HG03139 (cell line): ENCODE data around the gene ISCU.
"Not testable (repeated sequence)": the region's sequence is repeated elsewhere in the genome, so short reads cannot be mapped to it uniquely, and the experiment has no call there.

Source experiments
- ATAC-seq: cut with Tn5 transposase; IDR thresholded peaks from one replicate; pipeline ENCODE4 v1.9.1; 2021; ENCODE audit not compliant: unreplicated experiment

The ISCU gene

GRCh38 chr12:108542320-108542719 lies 20.1 kb upstream of the ISCU start:
- no peak for ATAC-seq

- ATAC-seq, result no peak
These were observed 18.7 kb upstream of the ISCU start for GRCh38 chr12:108543652-108544051.

- ATAC-seq, result no peak
These were observed 14.7 kb upstream of the ISCU start for GRCh38 chr12:108547686-108548085.

- ATAC-seq, result no peak
These were observed 13.4 kb upstream of the ISCU start for GRCh38 chr12:108548954-108549521.

- ATAC-seq, result no peak
These were observed 10.9 kb upstream of the ISCU start for GRCh38 chr12:108551535-108551934.

GRCh38 chr12:108553799-108554198 lies 8.6 kb upstream of the ISCU start:
- no peak for ATAC-seq

- not testable (repeated sequence) for ATAC-seq
These were observed 7.0 kb upstream of the ISCU start for GRCh38 chr12:108555383-108555782.

- no peak for ATAC-seq
These were observed 3.3 kb upstream of the ISCU start for GRCh38 chr12:108559007-108559655.

- ATAC-seq, result no peak
These were observed 2.6 kb upstream of the ISCU start for GRCh38 chr12:108559748-108560147.

GRCh38 chr12:108560321-108560721 lies 2.1 kb upstream of the ISCU start:
- ATAC-seq, result no peak

- peak; percentile 24 for ATAC-seq
These were observed 1.4 kb upstream of the ISCU start, which contains the start of gene SART3 for GRCh38 chr12:108560752-108561719. Gene SART3 (minus strand): TSS chr12:108561173. CDS start chr12:108561154, 19 bp downstream.

GRCh38 chr12:108561852-108562347 lies 496 bp upstream of the ISCU start:
- no peak for ATAC-seq

GRCh38 chr12:108563136-108563803 lies 874 bp downstream of the ISCU start:
- peak; percentile 36 for ATAC-seq

- no peak for ATAC-seq
These were observed 1.4 kb downstream of the ISCU start for GRCh38 chr12:108563804-108564151.

GRCh38 chr12:108564724-108565123 lies 2.3 kb downstream of the ISCU start:
- ATAC-seq, result no peak

GRCh38 chr12:108565146-108565545 lies 2.8 kb downstream of the ISCU start:
- no peak for ATAC-seq

- ATAC-seq, result no peak
These were observed 3.6 kb downstream of the ISCU start for GRCh38 chr12:108565976-108566375.

- no peak for ATAC-seq
These were observed 4.1 kb downstream of the ISCU start for GRCh38 chr12:108566452-108566851.

GRCh38 chr12:108567406-108568337 lies 5.3 kb downstream of the ISCU start:
- no peak for ATAC-seq
